ENCODE data around the gene GSN. TPM values are rescaled to one million over a fixed set of nuclear protein-coding genes. Genes with fewer than 3 reads are reported as not detected.

Gene GSN
- total RNA-seq, 1 donor from 2014 or later, result 72.1 TPM

GRCh38 chr9:121358751-121359150, 90.8 kb downstream of the GSN start:
- Histone ChIP-seq H3K4me2 (no peak overlapping the region), H3K9ac (no peak overlapping the region), H3K4me1 (peaks cover 12% of the 10 kb centered on the region), H3K27me3 (no peaks in the 10 kb centered on the region), H2AFZ (replicated peaks) (no peak overlapping the region), H4K20me1 (ENCODE audit: low read depth) (no peaks in the 10 kb centered on the region), H3K36me3 (no peaks in the 10 kb centered on the region), H3F3A (ENCODE audit: low read depth) (no peaks in the 10 kb centered on the region), H3K79me2 (ENCODE audit: low read depth) (peaks cover 12% of the 10 kb centered on the region), H3K9me3 (ENCODE audit: low read depth) (no peaks in the 10 kb centered on the region), H3K27ac (no peak overlapping the region), H3K4me3 (no peak overlapping the region)
- DNase-seq (ENCODE audit: low spot score), result no peak
- peaks cover 2% of the 10 kb centered on the region for H3K27me3 Mint-ChIP-seq (ENCODE audit: insufficient read depth, low read depth)
- H3K4me3 Mint-ChIP-seq, result no peak overlapping the region
- no peaks in the 10 kb centered on the region for H3K9me3 Mint-ChIP-seq
- peaks cover 3% of the 10 kb centered on the region for H3K4me1 Mint-ChIP-seq
- H3K27ac Mint-ChIP-seq, result no peak overlapping the region
- H3K36me3 Mint-ChIP-seq, result no peaks in the 10 kb centered on the region
- TF ChIP-seq CTCF (IDR thresholded peaks at IDR 0.05) (no peak), EZH2phosphoT487 (IDR thresholded peaks at IDR 0.05) (no peak), EZH2 (IDR thresholded peaks at IDR 0.05) (no peak)

GRCh38 chr9:121359351-121360294, 91.7 kb downstream of the GSN start:
- no peak overlapping the region for H3K4me3 Mint-ChIP-seq
- H3K79me2 ChIP-seq (ENCODE audit: low read depth), result peaks cover 20% of the 10 kb centered on the region
- H3K27me3 Mint-ChIP-seq (ENCODE audit: insufficient read depth, low read depth), result peaks cover 2% of the 10 kb centered on the region
- no peaks in the 10 kb centered on the region for H3F3A ChIP-seq (ENCODE audit: low read depth)
- H3K9me3 Mint-ChIP-seq, result no peaks in the 10 kb centered on the region
- no peak overlapping the region for H3K4me3 ChIP-seq
- no peak overlapping the region for H3K27ac Mint-ChIP-seq
- no peak overlapping the region for H3K9ac ChIP-seq
- no peaks in the 10 kb centered on the region for H3K36me3 Mint-ChIP-seq
- peaks cover 6% of the 10 kb centered on the region for H3K4me1 Mint-ChIP-seq
- no peaks in the 10 kb centered on the region for H3K9me3 ChIP-seq (ENCODE audit: low read depth)
- no peaks in the 10 kb centered on the region for H3K36me3 ChIP-seq
- no peaks in the 10 kb centered on the region for H3K27me3 ChIP-seq
- no peaks in the 10 kb centered on the region for H4K20me1 ChIP-seq (ENCODE audit: low read depth)
- TF ChIP-seq EZH2phosphoT487 (IDR thresholded peaks at IDR 0.05) (no peak), CTCF (IDR thresholded peaks at IDR 0.05) (no peak), EZH2 (IDR thresholded peaks at IDR 0.05) (no peak)
- DNase-seq (ENCODE audit: low spot score), result no peak
- no peak overlapping the region for H2AFZ ChIP-seq (replicated peaks)
- H3K4me1 ChIP-seq, result peaks cover 20% of the 10 kb centered on the region
- H3K27ac ChIP-seq, result no peak overlapping the region
- no peak overlapping the region for H3K4me2 ChIP-seq

- Mint-ChIP-seq H3K27ac (no peak overlapping the region), H3K4me1 (peaks cover 6% of the 10 kb centered on the region), H3K9me3 (no peaks in the 10 kb centered on the region), H3K27me3 (ENCODE audit: insufficient read depth, low read depth) (peaks cover 2% of the 10 kb centered on the region), H3K36me3 (no peaks in the 10 kb centered on the region), H3K4me3 (no peak overlapping the region)
- DNase-seq (ENCODE audit: low spot score), result no peak
- TF ChIP-seq EZH2phosphoT487 (IDR thresholded peaks at IDR 0.05) (no peak), EZH2 (IDR thresholded peaks at IDR 0.05) (no peak), CTCF (IDR thresholded peaks at IDR 0.05) (no peak)
- Histone ChIP-seq H3K4me3 (no peak overlapping the region), H2AFZ (replicated peaks) (no peak overlapping the region), H3K36me3 (no peaks in the 10 kb centered on the region), H3F3A (ENCODE audit: low read depth) (no peaks in the 10 kb centered on the region), H3K4me2 (no peak overlapping the region), H3K4me1 (peaks cover 32% of the 10 kb centered on the region), H3K9ac (no peak overlapping the region), H3K27ac (no peak overlapping the region), H3K9me3 (ENCODE audit: low read depth) (no peaks in the 10 kb centered on the region), H4K20me1 (ENCODE audit: low read depth) (no peaks in the 10 kb centered on the region), H3K27me3 (no peaks in the 10 kb centered on the region), H3K79me2 (ENCODE audit: low read depth) (peaks cover 32% of the 10 kb centered on the region)
Observed at GRCh38 chr9:121360601-121361374, 92.8 kb downstream of the GSN start.

All from neural progenitor cell (in vitro differentiated cells).